RWPE2 (cell line): ENCODE data around the gene ANKRD13D.

Experiments
- ATAC-seq: fragments of 200-7000 bp; cut with Tn5 transposase; 3 replicates; pipeline ENCODE4 v1.9.1; 2021; ENCODE audit warnings: low read depth
- DNase-seq: peaks from one replicate; pipeline ENCODE4 v3.0.0-alpha.2; 2020; ENCODE audit warnings: low spot score
- H3K27ac ChIP-seq: fragments of 450-650 bp; 2 replicates; pipeline ENCODE4 v1.5.1; 2017; ENCODE audit warnings: mild to moderate bottlenecking; ENCODE audit not compliant: poor library complexity, severe bottlenecking
- H3K27me3 ChIP-seq: fragments of 250-450 bp; sonication (Bioruptor Pico); 2 replicates; pipeline ENCODE4 v1.5.1; 2021; ENCODE audit warnings: mild to moderate bottlenecking, moderate library complexity; ENCODE audit not compliant: insufficient read depth, poor library complexity, severe bottlenecking
- H3K36me3 ChIP-seq: fragments of 250-450 bp; sonication (Bioruptor Pico); 2 replicates; pipeline ENCODE4 v1.5.1; 2020; ENCODE audit warnings: low read depth, mild to moderate bottlenecking, moderate library complexity
- H3K4me1 ChIP-seq: fragments of 250-450 bp; sonication (Bioruptor Pico); 2 replicates; pipeline ENCODE4 v1.5.1; 2021; ENCODE audit warnings: mild to moderate bottlenecking, moderate library complexity; ENCODE audit not compliant: insufficient read depth, poor library complexity, severe bottlenecking
- H3K4me3 ChIP-seq: fragments of 250-450 bp; sonication (Bioruptor Pico); 2 replicates; pipeline ENCODE4 v1.5.1; 2021; ENCODE audit warnings: mild to moderate bottlenecking, moderate library complexity; ENCODE audit not compliant: severe bottlenecking
- H3K9me3 ChIP-seq: fragments of 250-450 bp; sonication (Bioruptor Pico); 2 replicates; pipeline ENCODE4 v1.5.1; 2021; ENCODE audit warnings: mild to moderate bottlenecking, moderate library complexity; ENCODE audit not compliant: severe bottlenecking
- CTCF ChIP-seq: fragments of 450-650 bp; IDR thresholded peaks from one replicate; pipeline ENCODE4 v1.5.1; 2017; ENCODE audit warnings: mild to moderate bottlenecking, moderate library complexity; ENCODE audit not compliant: poor library complexity, severe bottlenecking

Gene ANKRD13D

GRCh38 chr11:67349457-67349856, 60.4 kb downstream of the ANKRD13D start:
- DNase-seq (no peak), ATAC-seq (no peak)
- Histone ChIP-seq H3K9me3 (no peaks in the 10 kb centered on the region), H3K4me3 (no peak overlapping the region), H3K27ac (no peak overlapping the region), H3K27me3 (no peaks in the 10 kb centered on the region), H3K4me1 (peaks cover 27% of the 10 kb centered on the region), H3K36me3 (peaks cover 4% of the 10 kb centered on the region; the same call in 1 of the 2 replicates)
- TF ChIP-seq CTCF, result no peak

GRCh38 chr11:67349928-67350465, 60.9 kb downstream of the ANKRD13D start:
- TF ChIP-seq CTCF, result no peak
- Histone ChIP-seq H3K27me3 (no peaks in the 10 kb centered on the region), H3K4me1 (peaks cover 32% of the 10 kb centered on the region), H3K36me3 (peaks cover 4% of the 10 kb centered on the region; the same call in 1 of the 2 replicates), H3K9me3 (no peaks in the 10 kb centered on the region), H3K4me3 (no peak overlapping the region), H3K27ac (no peak overlapping the region)
- no peak for DNase-seq
- ATAC-seq, result no peak

- DNase-seq (no peak), ATAC-seq (peak; percentile 19; the same call in 1 of the 3 replicates)
- H3K27ac ChIP-seq, result peak overlapping the region; percentile 95
- H3K27me3 ChIP-seq, result no peaks in the 10 kb centered on the region
- H3K36me3 ChIP-seq, result peaks cover 4% of the 10 kb centered on the region; the same call in 1 of the 2 replicates
- TF ChIP-seq CTCF, result peak; percentile 95
- H3K4me3 ChIP-seq, result no peak overlapping the region
- H3K9me3 ChIP-seq, result no peaks in the 10 kb centered on the region
- H3K4me1 ChIP-seq, result peaks cover 33% of the 10 kb centered on the region
Observed at GRCh38 chr11:67351275-67352005, 62.3 kb downstream of the ANKRD13D start.
